HEK293 (cell line): ENCODE measurements around the gene PDE4D.

Source experiments
- AEBP2 ChIP-seq: fragments of 450-650 bp; formaldehyde crosslinking; IDR thresholded peaks from 2 replicates; pipeline ENCODE4 v1.5.1; 2016; ENCODE audit warnings: missing biosample characterization, missing genetic modification characterization, borderline replicate concordance
- GLI2 ChIP-seq: fragments of 450-650 bp; formaldehyde crosslinking; IDR thresholded peaks from 2 replicates; pipeline ENCODE4; 2017; ENCODE audit warnings: missing biosample characterization, missing genetic modification characterization, low read depth, borderline replicate concordance
- HIC1 ChIP-seq: fragments of 450-650 bp; formaldehyde crosslinking; IDR thresholded peaks from 2 replicates; pipeline ENCODE4 v1.5.1; 2016; ENCODE audit warnings: missing biosample characterization, missing genetic modification characterization
- KLF17 ChIP-seq: fragments of 450-650 bp; formaldehyde crosslinking; IDR thresholded peaks from 2 replicates; pipeline ENCODE4 v1.5.1; 2016; ENCODE audit warnings: missing biosample characterization, missing genetic modification characterization
- KLF7 ChIP-seq: fragments of 450-650 bp; formaldehyde crosslinking; IDR thresholded peaks from 2 replicates; pipeline ENCODE4 v1.5.1; 2016; ENCODE audit warnings: missing biosample characterization, missing genetic modification characterization, borderline replicate concordance
- OVOL3 ChIP-seq: fragments of 450-650 bp; formaldehyde crosslinking; IDR thresholded peaks from 2 replicates; pipeline ENCODE4 v1.5.1; 2016; ENCODE audit warnings: missing biosample characterization, missing genetic modification characterization
- PATZ1 ChIP-seq: fragments of 450-650 bp; formaldehyde crosslinking; IDR thresholded peaks from 2 replicates; pipeline ENCODE4 v1.5.1; 2016; ENCODE audit warnings: missing biosample characterization, missing genetic modification characterization
- PRDM1 ChIP-seq: fragments of 450-650 bp; formaldehyde crosslinking; IDR thresholded peaks from 2 replicates; pipeline ENCODE4; 2016; ENCODE audit warnings: missing biosample characterization, missing genetic modification characterization
- SP3 ChIP-seq: fragments of 450-650 bp; formaldehyde crosslinking; IDR thresholded peaks from 2 replicates; pipeline ENCODE4 v1.5.1; 2016; ENCODE audit warnings: missing biosample characterization, missing genetic modification characterization
- SP7 ChIP-seq: fragments of 450-650 bp; formaldehyde crosslinking; IDR thresholded peaks from 2 replicates; pipeline ENCODE4 v1.5.1; 2016; ENCODE audit warnings: missing biosample characterization, missing genetic modification characterization
- YY2 ChIP-seq: fragments of 450-650 bp; formaldehyde crosslinking; IDR thresholded peaks from 2 replicates; pipeline ENCODE4 v1.5.1; 2016; ENCODE audit warnings: missing biosample characterization, missing genetic modification characterization
- ZBTB17 ChIP-seq: fragments of 450-650 bp; formaldehyde crosslinking; IDR thresholded peaks from 2 replicates; pipeline ENCODE4 v1.5.1; 2016; ENCODE audit warnings: missing biosample characterization, missing genetic modification characterization
- ZNF10 ChIP-seq: fragments of 450-650 bp; formaldehyde crosslinking; IDR thresholded peaks from 2 replicates; pipeline ENCODE4 v1.5.1; 2017; ENCODE audit warnings: missing biosample characterization, missing genetic modification characterization
- ZNF138 ChIP-seq: fragments of 450-650 bp; formaldehyde crosslinking; IDR thresholded peaks from 2 replicates; pipeline ENCODE4 v1.5.1; 2016; ENCODE audit warnings: missing biosample characterization, missing genetic modification characterization, borderline replicate concordance
- ZNF16 ChIP-seq: fragments of 450-650 bp; formaldehyde crosslinking; IDR thresholded peaks from 2 replicates; pipeline ENCODE4 v1.5.1; 2016; ENCODE audit warnings: low read depth, missing biosample characterization, missing genetic modification characterization
- ZNF184 ChIP-seq: fragments of 450-650 bp; IDR thresholded peaks from 2 replicates; pipeline ENCODE4 v1.5.1; 2018; ENCODE audit warnings: missing biosample characterization, mild to moderate bottlenecking, missing genetic modification characterization
- ZNF23 ChIP-seq: fragments of 450-650 bp; formaldehyde crosslinking; IDR thresholded peaks from 2 replicates; pipeline ENCODE4 v1.5.1; 2016; ENCODE audit warnings: missing biosample characterization, missing genetic modification characterization, borderline replicate concordance
- ZNF274 ChIP-seq, 2 experiments: fragments of 200-500 bp in 1 of 2; fragments of 450-650 bp in 1 of 2; sonication (Bioruptor generic) in 1 of 2; formaldehyde crosslinking in 1 of 2; IDR thresholded peaks; 2 replicates each; pipeline versions ENCODE4 v1.5.1 to v1.6.1; 2014 to 2016; ENCODE audit warnings: borderline replicate concordance in 1 of 2, inconsistent platforms in 1 of 2, low read length in 1 of 2, missing biosample characterization in 1 of 2, missing genetic modification characterization in 1 of 2
- ZNF341 ChIP-seq: fragments of 450-650 bp; formaldehyde crosslinking; IDR thresholded peaks from 2 replicates; pipeline ENCODE4; 2016; ENCODE audit warnings: low read depth, missing biosample characterization, missing genetic modification characterization
- ZNF426 ChIP-seq: fragments of 450-650 bp; formaldehyde crosslinking; IDR thresholded peaks from 2 replicates; pipeline ENCODE4 v1.5.1; 2017; ENCODE audit warnings: missing biosample characterization, missing genetic modification characterization, mild to moderate bottlenecking, inconsistent platforms, moderate library complexity
- ZNF473 ChIP-seq: fragments of 450-650 bp; formaldehyde crosslinking; IDR thresholded peaks from 2 replicates; pipeline ENCODE4 v1.5.1; 2017; ENCODE audit warnings: missing biosample characterization, missing genetic modification characterization
- ZNF514 ChIP-seq: fragments of 450-650 bp; formaldehyde crosslinking; IDR thresholded peaks from 2 replicates; pipeline ENCODE4 v1.5.1; 2016; ENCODE audit warnings: missing biosample characterization, missing genetic modification characterization
- ZNF544 ChIP-seq: fragments of 450-650 bp; formaldehyde crosslinking; IDR thresholded peaks from 2 replicates; pipeline ENCODE4 v1.5.0; 2017; ENCODE audit warnings: missing biosample characterization, missing genetic modification characterization
- ZNF555 ChIP-seq: fragments of 450-650 bp; formaldehyde crosslinking; conservative IDR thresholded peaks from 2 replicates; pipeline ENCODE4 v1.5.1; 2017; ENCODE audit warnings: missing biosample characterization, mild to moderate bottlenecking, missing genetic modification characterization, inconsistent platforms
- ZNF596 ChIP-seq: fragments of 450-650 bp; IDR thresholded peaks from 2 replicates; pipeline ENCODE4 v1.5.0; 2018; ENCODE audit warnings: missing biosample characterization, mild to moderate bottlenecking, missing genetic modification characterization, moderate library complexity
- ZNF792 ChIP-seq: fragments of 450-650 bp; formaldehyde crosslinking; IDR thresholded peaks from 2 replicates; pipeline ENCODE4 v1.5.1; 2016; ENCODE audit warnings: missing biosample characterization, missing genetic modification characterization
- ZSCAN23 ChIP-seq: fragments of 450-650 bp; formaldehyde crosslinking; IDR thresholded peaks from 2 replicates; pipeline ENCODE4 v1.5.1; 2016; ENCODE audit warnings: missing biosample characterization, missing genetic modification characterization

PDE4D gene

DNA sequence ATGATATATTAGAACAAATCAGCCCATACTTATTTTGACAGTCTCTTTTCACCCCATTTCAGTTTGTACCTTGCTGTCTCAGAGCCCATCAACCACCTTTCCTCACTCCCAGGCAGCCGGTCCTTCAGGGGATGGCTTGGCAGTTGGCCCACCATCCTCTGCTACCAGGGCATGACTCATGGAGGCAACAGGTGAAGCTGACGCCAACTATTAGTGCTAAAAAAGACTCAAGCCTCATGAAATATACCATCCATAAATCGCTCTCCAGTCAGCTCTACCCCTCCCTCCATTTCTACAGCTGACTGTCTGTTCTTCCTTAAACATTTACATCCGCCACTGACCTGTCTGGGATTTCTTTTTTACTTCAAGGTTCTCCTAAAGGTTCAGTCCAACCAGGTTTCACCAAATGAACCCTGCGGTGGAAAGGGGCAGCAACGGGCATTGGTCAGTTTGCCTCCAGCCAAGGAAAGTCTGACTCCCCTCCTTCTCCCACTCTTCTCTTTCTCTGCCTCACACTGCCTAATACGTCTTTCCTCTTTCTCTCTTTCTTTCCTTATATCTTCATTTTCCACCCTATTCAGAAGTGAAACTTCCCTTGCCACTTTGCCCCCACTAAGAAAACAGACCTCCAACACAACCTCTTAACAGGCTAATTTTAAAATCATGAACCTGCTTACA lies 871.5 kb downstream of the PDE4D start (continued):
- TF ChIP-seq ZNF555 (no peak), ZNF16 (tag by site-specific recombination) (no peak), ZNF544 (no peak), ZNF473 (tag by site-specific recombination) (no peak), ZNF426 (tag by site-specific recombination) (no peak), ZNF10 (tag by site-specific recombination) (peak; percentile 99), KLF7 (tag by site-specific recombination) (no peak), ZBTB17 (tag by site-specific recombination) (no peak), ZNF792 (tag by site-specific recombination) (no peak), ZNF341 (tag by site-specific recombination) (no peak), PRDM1 (no peak), ZNF138 (tag by site-specific recombination) (no peak), PATZ1 (tag by site-specific recombination) (peak; percentile 52), KLF17 (tag by site-specific recombination) (peak; percentile 78; the same call in 1 of the 2 replicates), HIC1 (tag by site-specific recombination) (no peak), AEBP2 (tag by site-specific recombination) (no peak), YY2 (no peak), ZNF274 (IDR thresholded peaks at IDR 0.05; ENCODE audit: low read length) (no peak), ZNF274 (tag by site-specific recombination; IDR thresholded peaks at IDR 0.05; ENCODE audit: borderline replicate concordance) (no peak), SP7 (tag by site-specific recombination) (no peak; the same call in 1 of the 2 replicates), ZSCAN23 (tag by site-specific recombination) (no peak), OVOL3 (tag by site-specific recombination) (no peak), ZNF514 (no peak), ZNF184 (tag by site-specific recombination) (no peak), SP3 (tag by site-specific recombination) (no peak), GLI2 (no peak), ZNF23 (no peak), ZNF596 (tag by site-specific recombination) (no peak)
